ENCODE measurements around the gene PCSK5.

DNA sequence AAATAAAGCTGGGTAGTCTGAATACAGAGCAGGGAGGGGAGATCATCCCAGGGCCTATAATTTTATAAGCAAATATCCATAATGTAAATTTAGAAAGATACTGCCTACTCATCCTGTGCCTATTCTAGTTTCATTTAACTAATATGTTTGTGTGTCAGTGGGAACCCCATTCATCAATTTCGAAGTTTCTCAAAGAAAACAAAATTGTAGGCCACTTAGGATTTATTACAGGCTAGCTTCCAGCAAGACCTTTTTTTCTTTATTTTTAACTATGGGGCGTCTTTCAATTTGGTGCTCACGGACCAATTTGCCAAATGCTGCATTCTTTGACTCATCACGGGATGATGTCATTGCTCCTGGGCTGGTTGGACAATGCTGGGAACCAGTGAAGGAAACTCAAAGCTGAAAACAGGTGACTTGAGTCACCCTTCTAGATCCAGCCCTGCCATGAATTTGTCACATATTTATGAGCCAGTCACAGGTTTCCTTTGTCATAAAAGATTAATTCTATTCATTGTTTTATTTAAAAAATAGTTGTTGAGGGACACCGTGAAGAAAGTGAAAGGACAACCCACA lies 13.4 kb downstream of the PCSK5 start:
- TF ChIP-seq, protein P1, sequence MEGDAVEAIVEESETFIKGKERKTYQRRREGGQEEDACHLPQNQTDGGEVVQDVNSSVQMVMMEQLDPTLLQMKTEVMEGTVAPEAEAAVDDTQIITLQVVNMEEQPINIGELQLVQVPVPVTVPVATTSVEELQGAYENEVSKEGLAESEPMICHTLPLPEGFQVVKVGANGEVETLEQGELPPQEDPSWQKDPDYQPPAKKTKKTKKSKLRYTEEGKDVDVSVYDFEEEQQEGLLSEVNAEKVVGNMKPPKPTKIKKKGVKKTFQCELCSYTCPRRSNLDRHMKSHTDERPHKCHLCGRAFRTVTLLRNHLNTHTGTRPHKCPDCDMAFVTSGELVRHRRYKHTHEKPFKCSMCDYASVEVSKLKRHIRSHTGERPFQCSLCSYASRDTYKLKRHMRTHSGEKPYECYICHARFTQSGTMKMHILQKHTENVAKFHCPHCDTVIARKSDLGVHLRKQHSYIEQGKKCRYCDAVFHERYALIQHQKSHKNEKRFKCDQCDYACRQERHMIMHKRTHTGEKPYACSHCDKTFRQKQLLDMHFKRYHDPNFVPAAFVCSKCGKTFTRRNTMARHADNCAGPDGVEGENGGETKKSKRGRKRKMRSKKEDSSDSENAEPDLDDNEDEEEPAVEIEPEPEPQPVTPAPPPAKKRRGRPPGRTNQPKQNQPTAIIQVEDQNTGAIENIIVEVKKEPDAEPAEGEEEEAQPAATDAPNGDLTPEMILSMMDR (IDR thresholded peaks at IDR 0.05) = no peak
- no peak for TF ChIP-seq POLR2A (IDR thresholded peaks at IDR 0.05)
